Eye (tissue), 1 donor: ENCODE data around the gene LHX4.

Source experiments
- DNase-seq: peaks from one replicate; pipeline ENCODE4 v3.0.0-alpha.2; 2015

The LHX4 gene

GRCh38 chr1:180259431-180260338 lies 29.6 kb downstream of the LHX4 start:
- no peak for DNase-seq

GRCh38 chr1:180260541-180260940 lies 30.5 kb downstream of the LHX4 start:
- DNase-seq: no peak

GRCh38 chr1:180261030-180261429 lies 31.0 kb downstream of the LHX4 start:
- no peak for DNase-seq

- DNase-seq: no peak
These were observed 31.6 kb downstream of the LHX4 start for GRCh38 chr1:180261524-180262155.

- no peak for DNase-seq
These were observed 32.8 kb downstream of the LHX4 start for GRCh38 chr1:180262628-180263488.

GRCh38 chr1:180264595-180264994 lies 34.5 kb downstream of the LHX4 start:
- DNase-seq: no peak

GRCh38 chr1:180265201-180265600 lies 35.1 kb downstream of the LHX4 start:
- no peak for DNase-seq

GRCh38 chr1:180265871-180266270 lies 35.8 kb downstream of the LHX4 start:
- DNase-seq: no peak

- DNase-seq: no peak
These were observed 36.5 kb downstream of the LHX4 start for GRCh38 chr1:180266275-180267210.

GRCh38 chr1:180267211-180267561 lies 37.1 kb downstream of the LHX4 start:
- DNase-seq: no peak

GRCh38 chr1:180267761-180268555 lies 37.9 kb downstream of the LHX4 start:
- no peak for DNase-seq

- DNase-seq: no peak
These were observed 38.6 kb downstream of the LHX4 start for GRCh38 chr1:180268556-180269075.

GRCh38 chr1:180269645-180270529 lies 39.8 kb downstream of the LHX4 start:
- no peak for DNase-seq

- DNase-seq: no peak
These were observed 40.6 kb downstream of the LHX4 start for GRCh38 chr1:180270530-180271271.

GRCh38 chr1:180271272-180272255 lies 41.5 kb downstream of the LHX4 start:
- no peak for DNase-seq

- DNase-seq: no peak
These were observed 42.3 kb downstream of the LHX4 start for GRCh38 chr1:180272395-180272794.

GRCh38 chr1:180273066-180273465 lies 43.0 kb downstream of the LHX4 start:
- no peak for DNase-seq

GRCh38 chr1:180274221-180274620 lies 44.2 kb downstream of the LHX4 start:
- no peak for DNase-seq
